Measurements from ENCODE around the gene OR11G2. TPM values are rescaled to one million over a fixed set of nuclear protein-coding genes. Genes with fewer than 3 reads are reported as not detected.
"Not testable (repeated sequence)": the region's sequence is repeated elsewhere in the genome, so short reads cannot be mapped to it uniquely, and the experiment has no call there.

The OR11G2 gene
- total RNA-seq, 1 experiment from 2014 or later = not detected

- not testable (repeated sequence) for H3K9me3 ChIP-seq (replicated peaks); H3K36me3 ChIP-seq; H3K4me1 ChIP-seq (replicated peaks); H3K27ac ChIP-seq; H3K4me3 ChIP-seq; H3K27me3 ChIP-seq (replicated peaks); DNase-seq (ENCODE audit: low read depth in 1 of 2, low spot score in 2 of 2)
Observed at GRCh38 chr14:20195170-20195569, 4.5 kb downstream of the OR11G2 start.

GRCh38 chr14:20195911-20196310 lies 5.2 kb downstream of the OR11G2 start:
- no peaks in the 10 kb centered on the region for H3K4me1 ChIP-seq (replicated peaks)
- H3K9me3 ChIP-seq (replicated peaks) = no peaks in the 10 kb centered on the region
- no peak overlapping the region for H3K4me3 ChIP-seq
- H3K27ac ChIP-seq = no peak overlapping the region
- H3K36me3 ChIP-seq = no peaks in the 10 kb centered on the region
- no peaks in the 10 kb centered on the region for H3K27me3 ChIP-seq (replicated peaks)
- no peak for DNase-seq (ENCODE audit: low read depth in 1 of 2, low spot score in 2 of 2)

- no peaks in the 10 kb centered on the region for H3K27me3 ChIP-seq (replicated peaks)
- H3K4me1 ChIP-seq (replicated peaks) = no peaks in the 10 kb centered on the region
- H3K36me3 ChIP-seq = no peaks in the 10 kb centered on the region
- no peaks in the 10 kb centered on the region for H3K9me3 ChIP-seq (replicated peaks)
- H3K4me3 ChIP-seq = no peak overlapping the region
- no peak for DNase-seq (ENCODE audit: low read depth in 1 of 2, low spot score in 2 of 2)
- no peak overlapping the region for H3K27ac ChIP-seq
Observed at GRCh38 chr14:20197459-20197858, 6.8 kb downstream of the OR11G2 start.

- H3K27me3 ChIP-seq (replicated peaks) = no peaks in the 10 kb centered on the region
- H3K4me1 ChIP-seq (replicated peaks) = no peaks in the 10 kb centered on the region
- H3K9me3 ChIP-seq (replicated peaks) = no peaks in the 10 kb centered on the region
- DNase-seq (ENCODE audit: low read depth in 1 of 2, low spot score in 2 of 2) = no peak
- H3K4me3 ChIP-seq = no peak overlapping the region
- no peak overlapping the region for H3K27ac ChIP-seq
- H3K36me3 ChIP-seq = no peaks in the 10 kb centered on the region
Observed at GRCh38 chr14:20198991-20199390, 8.3 kb downstream of the OR11G2 start.

- no peak overlapping the region for H3K27ac ChIP-seq
- DNase-seq (ENCODE audit: low read depth in 1 of 2, low spot score in 2 of 2) = no peak
- H3K4me1 ChIP-seq (replicated peaks) = no peaks in the 10 kb centered on the region
- no peaks in the 10 kb centered on the region for H3K9me3 ChIP-seq (replicated peaks)
- no peaks in the 10 kb centered on the region for H3K27me3 ChIP-seq (replicated peaks)
- H3K4me3 ChIP-seq = no peak overlapping the region
- no peaks in the 10 kb centered on the region for H3K36me3 ChIP-seq
Observed at GRCh38 chr14:20204721-20205120, 14.0 kb downstream of the OR11G2 start.

- Histone ChIP-seq H3K36me3 (no peaks in the 10 kb centered on the region), H3K4me1 (replicated peaks) (no peaks in the 10 kb centered on the region), H3K27me3 (replicated peaks) (no peaks in the 10 kb centered on the region), H3K27ac (no peak overlapping the region), H3K9me3 (replicated peaks) (no peaks in the 10 kb centered on the region), H3K4me3 (no peak overlapping the region)
- DNase-seq (ENCODE audit: low read depth in 1 of 2, low spot score in 2 of 2) = no peak
Observed at GRCh38 chr14:20209595-20209994, 18.9 kb downstream of the OR11G2 start.

- H3K27me3 ChIP-seq (replicated peaks); H3K4me1 ChIP-seq (replicated peaks): not testable (repeated sequence)
Observed at GRCh38 chr14:20212406-20212805, 21.7 kb downstream of the OR11G2 start.

GRCh38 chr14:20215196-20215595 lies 24.5 kb downstream of the OR11G2 start:
- Histone ChIP-seq H3K4me1 (replicated peaks) (no peaks in the 10 kb centered on the region), H3K27me3 (replicated peaks) (no peaks in the 10 kb centered on the region), H3K4me3 (no peak overlapping the region), H3K27ac (no peak overlapping the region), H3K9me3 (replicated peaks) (no peaks in the 10 kb centered on the region), H3K36me3 (no peaks in the 10 kb centered on the region)
- DNase-seq (ENCODE audit: low read depth in 1 of 2, low spot score in 2 of 2) = no peak

More at GRCh38 chr14:20212406-20212805, 21.7 kb downstream of the OR11G2 start:
- not testable (repeated sequence) for H3K27ac ChIP-seq; H3K9me3 ChIP-seq (replicated peaks); H3K4me3 ChIP-seq; H3K36me3 ChIP-seq; DNase-seq (ENCODE audit: low read depth in 1 of 2, low spot score in 2 of 2)

- H3K4me3 ChIP-seq = no peak overlapping the region
- no peaks in the 10 kb centered on the region for H3K27me3 ChIP-seq (replicated peaks)
- H3K36me3 ChIP-seq = no peaks in the 10 kb centered on the region
- H3K9me3 ChIP-seq (replicated peaks) = no peaks in the 10 kb centered on the region
- no peak for DNase-seq (ENCODE audit: low read depth in 1 of 2, low spot score in 2 of 2)
- no peak overlapping the region for H3K27ac ChIP-seq
- no peaks in the 10 kb centered on the region for H3K4me1 ChIP-seq (replicated peaks)
Observed at GRCh38 chr14:20219033-20219432, 28.3 kb downstream of the OR11G2 start.

- Histone ChIP-seq H3K36me3 (no peaks in the 10 kb centered on the region), H3K27me3 (replicated peaks) (no peaks in the 10 kb centered on the region), H3K9me3 (replicated peaks) (no peaks in the 10 kb centered on the region), H3K4me1 (replicated peaks) (no peaks in the 10 kb centered on the region), H3K27ac (no peak within 1 kb of the TSS), H3K4me3 (no peak within 1 kb of the TSS)
- DNase-seq (ENCODE audit: low read depth in 1 of 2, low spot score in 2 of 2) = no peak
Observed at GRCh38 chr14:20223410-20223809, 32.7 kb downstream of the OR11G2 start, which contains the start of gene OR11H6. Gene OR11H6 (plus strand): TSS chr14:20223710. CDS start chr14:20223710, 0 bp downstream.

GRCh38 chr14:20228681-20229080 lies 38.0 kb downstream of the OR11G2 start, which contains the start of gene OR11H7:
Gene OR11H7 (plus strand): TSS chr14:20228981.
- H3K27me3 ChIP-seq (replicated peaks) = no peaks in the 10 kb centered on the region
- H3K9me3 ChIP-seq (replicated peaks) = no peaks in the 10 kb centered on the region
- H3K36me3 ChIP-seq = no peaks in the 10 kb centered on the region
- no peaks in the 10 kb centered on the region for H3K4me1 ChIP-seq (replicated peaks)
- DNase-seq (ENCODE audit: low read depth in 1 of 2, low spot score in 2 of 2) = no peak
- H3K27ac ChIP-seq = no peak within 1 kb of the TSS
- H3K4me3 ChIP-seq = no peak within 1 kb of the TSS

- not testable (repeated sequence) for H3K4me3 ChIP-seq; H3K4me1 ChIP-seq (replicated peaks); DNase-seq (ENCODE audit: low read depth in 1 of 2, low spot score in 2 of 2); H3K27ac ChIP-seq; H3K36me3 ChIP-seq; H3K27me3 ChIP-seq (replicated peaks); H3K9me3 ChIP-seq (replicated peaks)
Observed at GRCh38 chr14:20235415-20235814, 44.7 kb downstream of the OR11G2 start.

GRCh38 chr14:20247646-20248246 lies 57.0 kb downstream of the OR11G2 start:
- Histone ChIP-seq H3K27me3 (replicated peaks) (no peaks in the 10 kb centered on the region), H3K36me3 (no peaks in the 10 kb centered on the region), H3K4me3 (no peak overlapping the region), H3K4me1 (replicated peaks) (no peaks in the 10 kb centered on the region), H3K27ac (no peak overlapping the region), H3K9me3 (replicated peaks) (no peaks in the 10 kb centered on the region)
- no peak for DNase-seq (ENCODE audit: low read depth in 1 of 2, low spot score in 2 of 2)

Data from SJSA1 (cell line).